ENCODE data around the gene NR5A2.

NR5A2 gene

DNA sequence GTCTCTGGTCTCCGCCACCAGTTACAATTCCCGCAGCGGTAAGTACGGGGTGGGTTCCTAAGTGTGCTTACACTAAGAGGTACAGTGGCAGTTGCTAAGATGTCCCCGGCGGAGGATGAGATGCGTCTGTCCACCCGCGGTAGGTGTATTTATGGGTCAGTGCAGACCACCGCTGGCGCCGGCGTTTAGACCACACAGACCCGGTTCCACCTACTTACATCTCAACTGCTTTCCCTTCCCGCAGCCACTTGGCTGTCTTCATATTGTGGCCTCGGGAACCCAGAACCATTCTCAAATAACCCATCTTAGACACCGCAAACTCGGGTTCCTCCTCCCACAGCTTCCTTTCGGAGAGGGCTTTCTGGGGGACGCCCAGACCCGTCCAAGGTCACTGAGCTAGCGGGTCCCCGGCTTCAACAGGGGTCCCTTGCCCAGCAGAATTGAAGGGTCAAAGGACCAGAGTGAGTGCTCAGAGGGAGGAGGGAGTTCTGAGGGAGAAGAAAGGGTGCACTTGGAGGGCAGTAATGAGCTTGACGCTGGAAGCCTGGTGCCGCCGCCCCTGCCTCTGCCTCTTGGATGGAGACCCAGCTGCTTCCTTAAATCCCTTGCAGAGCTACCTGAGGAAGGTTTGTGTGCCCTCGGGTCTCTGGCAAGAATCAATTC lies 8.6 kb downstream of the NR5A2 start:
- DNase-seq (ENCODE audit: low read depth) = peak; percentile 42

DNA sequence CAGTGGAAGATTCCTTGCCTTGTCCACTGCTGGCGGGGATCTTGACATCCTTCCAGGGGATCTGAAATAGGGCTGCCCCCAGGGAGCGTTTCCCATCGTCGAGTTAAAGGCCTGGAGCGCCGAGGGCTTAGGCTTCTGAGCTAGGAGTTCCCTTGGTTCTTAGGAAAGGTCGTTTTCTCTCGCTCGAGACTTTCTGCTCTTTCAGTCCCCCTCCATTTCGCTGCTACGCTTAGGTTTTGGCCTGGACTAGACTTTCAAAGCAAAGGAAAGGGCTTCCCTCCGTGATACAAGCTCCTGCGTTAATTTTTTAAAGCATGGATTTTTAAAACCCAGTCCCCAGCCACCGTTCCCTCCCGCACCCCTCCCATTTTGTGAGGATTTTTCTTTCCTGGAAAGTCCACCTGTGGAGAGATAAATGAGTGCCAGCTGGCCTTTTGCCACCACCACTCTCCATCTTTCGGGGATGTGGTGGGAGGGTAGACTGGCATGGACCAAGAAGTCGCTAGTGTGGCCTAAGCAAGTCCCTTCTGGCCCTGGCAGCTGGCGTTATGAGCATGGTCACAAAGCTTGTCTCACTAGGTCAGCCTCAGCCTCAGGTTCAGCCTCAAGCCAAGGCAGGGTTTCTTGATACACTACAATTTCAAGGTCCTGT lies 9.2 kb downstream of the NR5A2 start:
- no peak for DNase-seq (ENCODE audit: low read depth)

DNA sequence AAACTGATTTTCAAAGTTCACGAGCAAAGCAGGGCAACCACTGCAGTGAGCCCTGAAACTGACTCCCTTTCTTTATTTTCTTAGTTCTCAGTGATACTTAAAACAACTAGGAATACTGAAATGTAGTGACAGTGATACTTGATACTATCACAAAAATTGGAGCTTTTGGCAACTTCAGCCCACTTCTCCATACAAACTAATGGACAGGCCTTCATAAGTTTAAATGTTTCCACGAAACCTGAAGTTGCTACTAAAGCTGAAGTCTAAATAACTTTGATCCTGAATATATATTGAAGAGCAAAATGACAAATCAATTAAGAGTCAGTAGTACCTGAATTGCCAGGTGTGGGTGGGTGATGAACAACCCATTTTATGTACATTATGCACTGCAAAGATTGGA lies 10.0 kb downstream of the NR5A2 start:
- no peak for DNase-seq (ENCODE audit: low read depth)

DNA sequence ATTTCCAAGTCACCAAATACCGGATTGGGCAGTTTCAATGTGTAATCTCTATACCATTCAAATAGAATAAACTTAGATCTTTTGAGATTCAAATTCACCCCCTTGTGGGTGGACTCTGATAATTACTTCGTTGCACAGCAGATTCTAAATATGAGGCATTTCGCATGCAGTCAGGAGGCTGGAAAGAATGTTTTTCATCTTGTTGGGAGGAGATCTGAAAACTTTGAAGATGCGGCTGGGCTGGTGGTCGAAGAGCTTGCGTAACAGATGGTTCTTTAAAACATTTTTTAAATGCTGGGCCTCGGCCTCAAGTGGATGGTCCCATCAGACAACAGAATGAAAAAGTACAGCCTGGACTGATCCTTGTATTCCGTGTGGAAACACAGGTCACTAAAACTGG lies 10.4 kb downstream of the NR5A2 start:
- peak; percentile 60 for DNase-seq (ENCODE audit: low read depth)

DNA sequence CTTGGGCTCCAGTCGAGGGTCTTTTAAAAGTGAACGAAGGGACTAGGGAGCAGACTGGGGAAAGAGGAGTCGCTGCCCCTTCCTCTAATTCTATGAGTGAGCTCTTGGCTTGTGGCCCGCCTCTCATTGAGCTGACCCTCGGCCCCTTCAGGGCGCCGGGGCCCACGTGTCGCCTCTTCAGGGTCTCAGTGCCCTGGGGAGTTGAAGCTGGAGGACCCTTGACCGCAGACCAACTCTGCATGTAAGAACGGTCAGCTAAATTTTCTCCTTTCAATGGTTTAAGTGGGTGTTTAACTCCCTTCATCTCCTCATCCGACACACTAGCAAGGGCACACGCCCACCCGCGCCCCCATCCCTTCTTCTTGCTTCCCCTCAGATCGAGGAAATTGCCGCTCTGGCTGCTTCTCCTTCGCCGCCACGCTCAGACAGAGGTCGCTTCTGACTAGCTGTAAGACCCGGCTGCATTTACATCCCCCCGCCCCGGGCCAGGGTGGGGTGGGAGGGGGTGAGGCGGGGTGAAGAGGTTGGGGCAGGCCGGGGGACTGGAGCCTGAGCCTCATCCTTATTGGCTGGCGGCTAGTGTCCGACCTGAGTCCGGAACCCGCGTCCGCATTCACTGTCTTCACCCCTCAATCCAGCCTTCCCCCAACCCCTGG lies 10.9 kb downstream of the NR5A2 start:
- peak; percentile 27 for DNase-seq (ENCODE audit: low read depth)

DNA sequence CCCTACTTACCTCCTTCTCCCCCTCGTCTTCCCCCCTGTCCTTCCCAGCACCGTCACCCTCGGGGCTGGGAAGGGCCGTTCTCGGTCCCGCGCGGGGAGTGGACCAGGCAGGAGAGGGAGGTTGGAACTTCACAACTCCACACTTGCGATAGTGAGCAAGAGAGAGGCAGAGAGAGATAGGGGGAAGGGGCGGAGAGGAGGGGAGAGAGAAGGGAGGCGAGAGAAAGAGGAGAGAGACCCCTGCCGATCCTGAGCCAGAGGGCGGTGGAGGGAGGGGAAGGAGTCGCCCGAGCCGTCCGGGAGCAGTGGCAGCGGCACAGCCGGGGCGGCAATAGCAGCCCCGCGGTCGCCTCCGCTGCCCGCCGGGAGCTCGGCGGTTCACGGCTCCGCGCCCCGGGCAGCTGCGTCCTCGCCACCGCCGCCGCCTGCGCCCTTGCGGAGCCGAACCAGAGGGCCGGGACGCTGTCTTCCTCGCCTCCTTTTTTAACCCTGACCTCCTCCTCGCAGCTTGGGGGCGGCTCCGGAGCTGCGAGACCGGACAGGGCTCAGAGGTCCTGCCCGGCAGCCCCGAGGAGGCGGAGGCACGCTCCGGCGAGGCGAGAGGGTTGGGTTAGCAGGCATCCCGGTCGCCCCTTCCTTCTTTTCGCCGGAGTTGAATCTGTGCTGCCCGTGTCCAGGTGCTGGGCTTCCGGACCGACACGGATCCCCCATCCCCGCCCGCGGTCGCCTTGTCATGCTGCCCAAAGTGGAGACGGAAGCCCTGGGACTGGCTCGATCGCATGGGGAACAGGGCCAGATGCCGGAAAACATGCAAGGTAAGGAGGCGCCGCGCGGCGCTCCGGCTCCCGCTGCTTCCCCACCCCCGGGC lies 11.7 kb downstream of the NR5A2 start:
- DNase-seq (ENCODE audit: low read depth) = peak; percentile 52

DNA sequence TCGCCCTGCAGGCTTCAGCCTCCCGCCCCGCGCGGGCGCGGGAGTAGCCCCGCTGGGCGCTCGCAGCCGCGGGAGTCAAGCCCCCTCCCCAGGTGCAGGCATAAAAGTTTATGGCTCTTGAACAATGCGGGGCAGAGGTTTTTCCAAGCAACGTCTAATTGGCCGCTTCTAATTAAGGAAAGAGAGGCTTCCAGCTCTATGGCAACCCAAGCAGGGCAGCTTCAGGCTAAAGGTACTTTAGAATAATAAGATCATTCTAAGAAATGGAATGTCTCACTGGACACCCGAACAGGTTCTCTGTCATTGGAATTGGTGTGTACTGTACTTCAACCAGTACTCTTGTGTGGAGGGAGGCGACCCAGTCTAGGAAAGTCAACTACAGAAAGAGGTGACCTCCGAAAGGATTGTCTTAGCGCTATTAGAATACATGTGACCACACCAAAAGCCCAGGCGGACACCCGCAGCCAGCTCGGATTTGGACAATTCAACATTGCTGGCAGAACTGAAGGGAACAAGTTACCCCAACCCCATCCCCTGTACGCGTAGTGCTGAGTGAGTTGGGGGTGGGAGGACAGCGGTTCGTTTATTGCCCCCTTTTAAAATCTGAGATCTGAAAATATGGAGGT lies 12.5 kb downstream of the NR5A2 start:
- DNase-seq (ENCODE audit: low read depth) = peak; percentile 23

DNA sequence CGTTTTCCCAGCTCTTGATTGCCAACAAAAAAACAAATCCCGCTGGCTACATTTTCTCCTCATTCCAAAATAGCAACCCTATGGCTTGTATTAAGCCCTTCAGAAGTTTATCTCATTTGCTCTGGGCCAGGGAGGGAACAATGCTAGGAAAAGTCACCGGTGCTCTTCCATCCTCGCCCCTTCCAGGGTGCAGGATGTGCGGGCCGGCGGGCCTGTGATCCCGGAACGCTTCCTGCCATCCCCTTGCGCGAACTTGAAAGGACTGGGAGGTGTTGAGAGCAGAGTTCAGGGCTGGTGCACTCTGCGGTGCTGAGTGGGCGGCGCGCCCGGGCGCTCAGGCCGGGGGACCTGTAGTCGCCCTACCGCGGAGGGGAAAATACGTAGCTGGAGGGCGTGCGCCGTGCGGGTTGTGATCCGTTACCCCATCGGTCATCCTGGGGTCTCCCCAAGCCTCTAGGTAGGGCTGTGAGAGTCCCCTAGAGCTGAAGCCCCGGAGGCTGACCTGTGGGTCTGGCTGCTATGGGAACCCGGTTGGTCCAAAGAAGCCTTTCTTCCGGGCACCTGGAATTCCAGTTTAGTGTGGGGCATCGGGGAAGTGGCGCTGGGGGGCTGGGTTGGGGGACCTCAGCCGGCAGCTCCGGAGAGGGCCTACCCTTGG lies 13.1 kb downstream of the NR5A2 start:
- peak; percentile 75 for DNase-seq (ENCODE audit: low read depth)

DNA sequence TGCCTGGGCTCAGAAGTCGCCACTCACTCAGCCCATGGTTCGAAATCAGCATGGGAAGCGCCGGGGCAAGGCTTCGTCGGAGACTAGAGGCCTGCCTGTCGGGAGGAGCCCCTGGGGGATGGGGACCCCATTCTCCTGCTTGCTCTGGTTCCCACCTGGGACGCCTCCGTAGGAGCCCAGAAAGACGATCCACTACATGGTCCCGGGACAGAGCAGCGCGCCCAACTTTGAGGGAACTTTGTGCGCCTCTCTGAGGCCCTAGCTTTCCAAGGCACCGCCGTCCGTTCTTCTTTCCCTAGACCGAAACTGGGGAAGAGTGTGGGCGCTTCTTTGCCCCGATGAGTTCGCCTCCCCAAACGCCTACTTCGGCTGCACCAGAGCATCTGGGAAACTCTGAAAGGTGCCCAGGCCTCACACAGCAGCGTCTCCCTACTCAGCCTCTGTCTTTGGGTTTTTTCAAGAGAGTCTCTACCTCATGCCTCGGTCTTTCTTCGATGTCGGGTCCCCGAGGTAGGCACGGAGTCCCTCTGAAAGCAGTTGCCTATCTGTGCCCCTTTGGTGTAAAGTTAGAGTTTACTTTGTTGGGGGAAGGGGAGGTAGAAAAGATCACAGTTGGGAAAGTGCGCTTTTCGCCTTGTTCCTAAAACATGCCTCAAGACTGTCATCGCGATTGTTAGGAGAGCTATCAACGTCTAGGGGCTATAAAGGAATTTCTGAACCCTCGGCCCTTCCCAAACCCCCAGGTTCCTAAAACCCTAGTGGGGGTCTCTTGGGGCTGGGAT lies 14.0 kb downstream of the NR5A2 start:
- DNase-seq (ENCODE audit: low read depth) = peak; percentile 31

DNA sequence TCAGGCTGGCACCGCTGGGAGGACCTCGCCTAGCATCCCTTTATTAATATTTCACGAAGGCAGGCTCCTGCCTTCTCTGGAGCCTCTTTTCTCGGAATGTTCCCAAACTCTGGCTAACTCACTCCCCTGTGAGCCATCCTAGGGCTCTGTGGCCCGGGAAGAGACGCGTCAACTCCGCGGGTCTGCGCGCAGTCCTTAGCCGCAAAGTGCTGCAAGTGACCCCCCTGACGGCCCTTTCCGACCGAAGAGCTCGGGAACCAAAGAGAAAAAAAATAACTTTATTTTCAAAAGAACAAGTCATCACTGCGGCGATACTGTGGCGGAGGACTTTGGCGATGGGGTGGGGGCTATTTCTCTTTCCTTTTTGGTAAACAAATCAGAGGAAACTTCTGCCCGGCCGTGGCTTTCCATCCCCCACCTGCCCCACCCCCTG lies 14.6 kb downstream of the NR5A2 start:
- peak; percentile 51 for DNase-seq (ENCODE audit: low read depth)

DNA sequence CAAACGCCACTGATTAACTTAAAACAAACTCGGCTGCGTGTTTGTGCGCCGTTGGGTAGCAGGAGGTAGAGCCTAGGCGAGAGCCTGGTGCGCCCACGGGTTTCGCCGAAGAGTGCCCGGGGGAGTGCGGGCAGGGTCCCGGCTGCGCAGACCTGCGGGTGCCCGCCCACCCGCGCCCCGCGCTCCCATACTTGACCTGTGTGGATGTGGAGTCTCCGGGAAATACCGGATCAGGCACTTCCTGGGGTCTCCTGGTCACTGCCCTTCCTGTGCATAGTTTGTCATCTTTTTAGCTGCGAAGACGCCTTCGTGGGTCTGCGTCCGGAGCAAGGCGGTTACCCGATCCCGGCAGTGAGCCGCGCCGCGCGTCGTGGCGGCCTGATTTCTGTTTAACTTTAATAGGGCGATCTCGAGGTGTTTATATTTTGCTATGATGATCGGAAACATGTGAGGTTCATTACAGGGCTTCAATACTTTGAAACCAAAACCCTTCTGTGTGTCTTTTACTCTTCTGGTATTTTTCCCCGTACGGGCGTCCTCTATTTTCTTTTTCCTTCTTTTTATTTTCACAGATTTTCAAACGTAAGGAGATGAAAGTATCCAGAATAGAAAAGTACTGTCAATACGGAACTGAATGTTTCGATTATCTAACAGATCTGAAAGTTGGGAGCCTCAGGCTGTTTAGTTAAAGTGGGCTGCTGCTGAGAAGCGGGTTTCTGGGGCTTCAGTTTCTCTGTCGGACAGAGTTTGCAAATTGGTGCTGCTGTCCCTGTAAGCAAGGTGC lies 15.2 kb downstream of the NR5A2 start:
- DNase-seq (ENCODE audit: low read depth) = peak; percentile 42

DNA sequence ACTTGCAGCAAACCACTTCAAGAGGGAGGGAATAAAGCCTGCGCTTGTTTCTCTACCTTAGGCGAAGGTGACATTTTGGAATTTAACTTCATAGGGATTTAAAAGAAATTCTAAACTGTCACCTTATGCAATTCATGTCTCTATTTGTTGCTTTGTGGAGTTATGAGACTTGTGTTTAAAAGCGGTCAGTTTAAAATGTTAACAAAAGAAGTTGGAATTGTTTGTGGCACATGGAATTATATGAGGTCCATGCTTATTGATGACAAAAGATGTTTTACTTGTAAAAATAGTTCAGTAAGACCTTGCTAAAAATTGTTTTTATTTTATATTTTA lies 15.8 kb downstream of the NR5A2 start:
- no peak for DNase-seq (ENCODE audit: low read depth)

DNA sequence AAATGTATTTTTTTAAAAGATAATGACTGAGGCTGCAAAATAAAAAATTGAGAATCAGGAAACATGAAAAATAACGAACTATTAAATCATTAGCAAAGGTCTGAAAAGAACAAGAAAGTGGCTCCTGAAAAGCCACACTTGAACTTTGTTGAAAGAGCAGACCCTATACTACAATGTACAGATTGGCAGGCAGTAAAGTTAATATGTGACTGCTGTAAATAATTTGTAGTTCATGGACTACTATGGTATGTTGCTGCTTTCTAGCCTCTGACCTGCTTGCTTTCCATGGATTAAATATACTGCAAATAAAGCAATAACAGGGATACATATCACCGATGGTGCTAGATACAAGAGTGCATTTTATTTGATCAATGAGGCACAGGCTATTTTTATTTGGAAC lies 18.6 kb downstream of the NR5A2 start:
- DNase-seq (ENCODE audit: low read depth) = no peak

DNA sequence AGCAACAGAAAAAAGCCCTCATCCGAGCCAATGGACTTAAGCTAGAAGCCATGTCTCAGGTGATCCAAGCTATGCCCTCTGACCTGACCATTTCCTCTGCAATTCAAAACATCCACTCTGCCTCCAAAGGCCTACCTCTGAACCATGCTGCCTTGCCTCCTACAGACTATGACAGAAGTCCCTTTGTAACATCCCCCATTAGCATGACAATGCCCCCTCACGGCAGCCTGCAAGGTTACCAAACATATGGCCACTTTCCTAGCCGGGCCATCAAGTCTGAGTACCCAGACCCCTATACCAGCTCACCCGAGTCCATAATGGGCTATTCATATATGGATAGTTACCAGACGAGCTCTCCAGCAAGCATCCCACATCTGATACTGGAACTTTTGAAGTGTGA lies 20.7 kb downstream of the NR5A2 start:
- DNase-seq (ENCODE audit: low read depth) = no peak

DNA sequence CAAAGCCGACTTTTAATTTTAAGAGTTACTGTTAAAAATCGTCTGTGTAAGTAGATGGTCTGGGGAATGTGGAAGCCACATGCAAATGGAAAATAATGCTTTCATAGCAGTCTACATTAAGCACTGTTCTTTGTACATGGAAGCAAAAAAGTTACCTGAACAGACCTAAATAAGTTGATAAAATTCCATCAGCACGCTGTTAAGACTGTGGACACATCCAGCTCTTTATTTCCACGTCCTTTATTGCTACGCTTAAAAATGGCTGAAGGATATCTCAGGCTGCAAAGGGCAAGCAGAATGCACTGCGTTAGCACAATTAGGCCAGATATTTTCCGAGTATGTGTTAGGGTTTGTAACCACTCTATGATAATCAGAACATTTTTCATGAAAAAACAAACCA lies 22.3 kb downstream of the NR5A2 start:
- no peak for DNase-seq (ENCODE audit: low read depth)

DNA sequence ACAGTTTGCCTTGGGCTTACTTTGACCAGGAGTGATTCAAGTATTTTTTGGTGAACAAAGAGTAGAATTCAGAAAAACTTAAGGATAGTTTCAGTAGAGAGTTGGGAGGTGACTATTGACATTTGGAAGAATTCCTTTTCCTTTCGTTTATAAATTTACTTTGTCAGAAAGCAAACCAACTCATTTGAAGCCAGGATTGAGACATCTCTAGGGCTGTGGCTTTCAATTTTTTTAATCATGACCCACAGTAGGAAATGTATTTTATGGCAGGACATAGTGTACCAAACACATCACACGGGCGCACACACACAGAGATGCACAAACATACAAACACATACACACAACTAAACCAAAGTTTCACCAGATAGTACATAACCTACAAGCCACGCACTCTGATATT lies 24.1 kb downstream of the NR5A2 start:
- DNase-seq (ENCODE audit: low read depth) = peak; percentile 41

DNA sequence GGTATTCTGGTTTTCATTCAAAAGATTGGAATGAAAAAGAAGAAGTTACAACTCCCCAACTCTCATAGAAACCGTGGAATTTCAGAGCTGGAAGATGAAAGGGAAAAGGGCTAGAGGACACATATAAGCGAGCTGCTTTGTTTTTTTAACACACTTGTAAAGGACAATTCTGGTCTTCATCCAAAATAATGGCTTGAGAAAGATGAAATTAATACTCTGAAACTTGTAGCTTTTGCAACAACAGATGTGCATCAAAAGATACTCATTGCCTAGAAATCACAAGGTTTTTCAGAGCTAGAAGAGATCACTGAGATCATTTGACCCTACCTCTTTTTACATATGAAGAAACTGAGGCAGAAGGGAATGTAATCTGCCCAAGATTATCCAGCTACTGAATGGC lies 25.6 kb downstream of the NR5A2 start:
- DNase-seq (ENCODE audit: low read depth) = peak; percentile 44

DNA sequence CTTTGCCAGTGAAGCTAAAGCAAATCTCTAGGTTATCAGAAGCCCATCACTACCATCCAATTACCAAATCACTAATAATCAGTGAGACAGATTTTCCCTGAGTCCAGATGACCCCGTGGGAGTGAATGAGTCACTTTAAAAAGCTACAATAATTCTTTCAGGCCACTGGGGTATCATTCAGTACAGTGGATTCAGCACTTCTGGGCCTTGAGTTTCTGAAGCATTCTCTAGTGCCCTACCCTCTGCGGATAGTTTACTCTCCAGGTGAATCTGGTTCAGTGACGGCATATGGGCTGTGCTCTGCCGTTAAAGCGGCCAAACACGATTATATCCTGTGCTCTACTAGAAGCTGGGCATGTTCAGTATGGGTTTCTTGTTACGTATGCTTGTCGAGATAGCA lies 26.1 kb downstream of the NR5A2 start:
- peak; percentile 57 for DNase-seq (ENCODE audit: low read depth)

DNA sequence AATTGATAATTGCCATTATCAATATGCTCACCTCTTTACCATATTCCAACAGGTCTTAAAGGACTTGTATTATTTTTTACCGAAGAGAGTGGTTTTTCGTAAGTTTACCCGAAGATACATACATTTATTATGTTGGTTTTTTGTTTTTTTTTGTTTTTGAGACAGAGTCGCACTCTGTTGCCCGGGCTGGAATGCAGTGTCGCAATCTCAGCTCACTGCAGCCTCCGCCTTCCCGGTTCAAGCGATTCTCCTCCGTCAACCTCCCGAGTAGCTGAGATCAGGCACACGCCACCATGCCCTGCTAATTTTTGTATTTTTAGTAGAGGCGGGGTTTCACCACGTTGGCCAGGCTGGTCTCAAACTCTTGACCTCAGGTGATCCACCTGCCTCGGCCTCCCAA lies 30.8 kb downstream of the NR5A2 start:
- DNase-seq (ENCODE audit: low read depth) = no peak

DNA sequence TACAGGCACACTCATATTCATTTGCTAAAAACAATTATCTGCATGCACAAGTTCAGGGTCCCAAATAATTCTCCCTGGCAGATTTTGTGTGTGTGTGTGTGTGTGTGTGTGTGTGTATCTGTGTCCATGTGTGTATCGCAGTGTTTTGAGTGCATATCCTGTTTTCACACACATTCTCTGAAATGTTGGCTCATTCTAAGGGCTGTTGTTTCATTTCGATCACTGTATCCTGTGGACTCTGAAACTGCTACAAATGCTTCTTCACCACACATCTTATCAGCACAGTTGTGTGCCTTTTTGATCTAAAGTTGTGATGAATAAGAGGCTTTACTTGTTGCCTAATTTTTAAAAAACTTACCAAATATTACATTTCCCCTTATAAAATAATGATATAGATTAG lies 34.6 kb downstream of the NR5A2 start:
- no peak for DNase-seq (ENCODE audit: low read depth)

Measured in iris pigment epithelial cell (primary cell).